OCI-LY1 (cell line): ENCODE results near the gene TPSB2.

Source experiments
- H2AFZ ChIP-seq: fragments of 200-600 bp; sonication (generic), shearing (Covaris generic); 2 replicates; pipeline ENCODE4 v1.6.0; 2014; ENCODE audit warnings: antibody characterized with exemption, mild to moderate bottlenecking, low read length
- H3F3A ChIP-seq: fragments of 200-600 bp; sonication (generic), shearing (Covaris generic); 2 replicates; pipeline ENCODE4 v1.6.0; 2014; ENCODE audit warnings: mild to moderate bottlenecking, antibody characterized with exemption, low read length, moderate library complexity; ENCODE audit not compliant: insufficient read depth
- H3K27ac ChIP-seq: fragments of 200-600 bp; sonication (generic); 2 replicates; pipeline ENCODE4 v1.5.1; 2014; ENCODE audit warnings: low read length, mixed run types, mild to moderate bottlenecking, low read depth; ENCODE audit not compliant: poor library complexity, severe bottlenecking
- H3K27me3 ChIP-seq: fragments of 200-600 bp; sonication (generic); 2 replicates; pipeline ENCODE4 v1.6.0; 2014; ENCODE audit warnings: antibody characterized with exemption, mild to moderate bottlenecking, low read length, moderate library complexity; ENCODE audit not compliant: insufficient read depth
- H3K36me3 ChIP-seq: fragments of 200-600 bp; sonication (generic); 2 replicates; pipeline ENCODE4 v1.6.1; 2014; ENCODE audit warnings: mild to moderate bottlenecking, antibody characterized with exemption, low read length, moderate library complexity, mixed read lengths; ENCODE audit not compliant: insufficient read depth
- H3K4me1 ChIP-seq: fragments of 200-600 bp; sonication (generic); 2 replicates; pipeline ENCODE4 v1.5.1; 2014; ENCODE audit warnings: mild to moderate bottlenecking, low read length, moderate library complexity; ENCODE audit not compliant: insufficient read depth, severe bottlenecking
- H3K4me2 ChIP-seq: fragments of 200-600 bp; sonication (generic), shearing (Covaris generic); 2 replicates; pipeline ENCODE4 v1.6.1; 2014; ENCODE audit warnings: low read length
- H3K4me3 ChIP-seq: fragments of 200-600 bp; sonication (generic); 2 replicates; pipeline ENCODE4 v1.5.1; 2014; ENCODE audit warnings: low read length, low read depth, mild to moderate bottlenecking, mixed read lengths; ENCODE audit not compliant: poor library complexity, severe bottlenecking
- H3K79me2 ChIP-seq: fragments of 200-600 bp; shearing (Covaris generic); 2 replicates; pipeline ENCODE4 v1.6.1; 2016; ENCODE audit warnings: mixed run types, low read length, mixed read lengths; ENCODE audit not compliant: insufficient read depth
- H3K9ac ChIP-seq: fragments of 200-600 bp; sonication (generic), shearing (Covaris generic); 2 replicates; pipeline ENCODE4 v1.6.1; 2014; ENCODE audit warnings: mild to moderate bottlenecking, low read length, mixed read lengths
- H3K9me2 ChIP-seq: fragments of 200-600 bp; sonication (generic), shearing (Covaris generic); 2 replicates; pipeline ENCODE4 v1.6.1; 2014; ENCODE audit warnings: low read depth, mild to moderate bottlenecking, low read length, mixed read lengths
- H3K9me3 ChIP-seq: fragments of 200-600 bp; shearing (Covaris generic); 2 replicates; pipeline ENCODE4 v1.6.1; 2014; ENCODE audit warnings: low read length, mixed read lengths
- H4K20me1 ChIP-seq: fragments of 200-600 bp; sonication (generic), shearing (Covaris generic); 2 replicates; pipeline ENCODE4 v1.6.0; 2016; ENCODE audit warnings: mild to moderate bottlenecking, low read length; ENCODE audit not compliant: insufficient read depth
- EZH2 ChIP-seq: fragments of 200-600 bp; sonication (generic), shearing (Covaris generic); IDR thresholded peaks from 2 replicates; pipeline ENCODE4 v1.8.0; 2017; ENCODE audit warnings: borderline replicate concordance, mixed run types, mild to moderate bottlenecking, antibody characterized with exemption, low read length, moderate library complexity, mixed read lengths
- TF ChIP-seq, protein P1 (sequence below): fragments of 200-600 bp; sonication (generic), shearing (Covaris generic); IDR thresholded peaks from 2 replicates; pipeline ENCODE4 v1.5.1; 2017; ENCODE audit warnings: mild to moderate bottlenecking, antibody characterized with exemption, low read length, moderate library complexity, mixed read lengths

The TPSB2 gene

DNA sequence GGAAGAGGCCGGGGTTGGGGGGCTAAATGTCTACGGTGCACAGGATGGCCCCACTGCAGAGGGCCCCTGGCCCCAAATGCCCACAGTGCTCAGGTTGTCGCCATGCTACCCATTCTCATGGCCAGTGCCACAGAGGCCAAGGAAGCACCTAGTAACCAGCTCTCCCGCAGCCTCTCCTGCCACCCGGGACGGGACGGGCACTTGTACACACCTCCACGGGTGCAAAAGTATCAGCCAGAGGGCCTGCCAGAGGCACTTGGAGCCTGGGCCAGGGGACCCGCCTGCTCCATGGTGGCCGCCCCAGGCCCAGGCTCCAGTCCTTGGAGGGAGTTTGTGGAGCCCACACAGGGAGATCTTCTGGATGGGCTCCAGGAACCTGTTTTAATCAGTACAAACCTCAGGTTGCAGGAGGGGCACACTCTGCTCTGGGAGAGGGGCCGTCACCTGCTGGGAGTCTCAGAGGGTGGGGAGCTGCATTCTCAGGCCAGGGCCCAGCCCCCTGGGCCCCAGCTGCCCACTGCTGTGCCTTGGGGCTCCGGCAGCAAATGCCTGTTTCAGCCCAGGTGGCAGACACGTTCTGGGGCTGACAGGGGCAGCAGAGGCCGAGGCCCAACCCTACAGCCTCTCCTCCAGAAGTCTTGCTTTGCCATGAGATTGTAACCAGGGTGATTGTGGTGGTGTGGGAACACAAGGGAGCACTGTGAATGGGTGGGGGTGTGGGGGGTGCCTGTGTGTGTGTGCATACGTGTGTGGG lies 33.8 kb upstream of the TPSB2 start:
- TF ChIP-seq, protein P1, sequence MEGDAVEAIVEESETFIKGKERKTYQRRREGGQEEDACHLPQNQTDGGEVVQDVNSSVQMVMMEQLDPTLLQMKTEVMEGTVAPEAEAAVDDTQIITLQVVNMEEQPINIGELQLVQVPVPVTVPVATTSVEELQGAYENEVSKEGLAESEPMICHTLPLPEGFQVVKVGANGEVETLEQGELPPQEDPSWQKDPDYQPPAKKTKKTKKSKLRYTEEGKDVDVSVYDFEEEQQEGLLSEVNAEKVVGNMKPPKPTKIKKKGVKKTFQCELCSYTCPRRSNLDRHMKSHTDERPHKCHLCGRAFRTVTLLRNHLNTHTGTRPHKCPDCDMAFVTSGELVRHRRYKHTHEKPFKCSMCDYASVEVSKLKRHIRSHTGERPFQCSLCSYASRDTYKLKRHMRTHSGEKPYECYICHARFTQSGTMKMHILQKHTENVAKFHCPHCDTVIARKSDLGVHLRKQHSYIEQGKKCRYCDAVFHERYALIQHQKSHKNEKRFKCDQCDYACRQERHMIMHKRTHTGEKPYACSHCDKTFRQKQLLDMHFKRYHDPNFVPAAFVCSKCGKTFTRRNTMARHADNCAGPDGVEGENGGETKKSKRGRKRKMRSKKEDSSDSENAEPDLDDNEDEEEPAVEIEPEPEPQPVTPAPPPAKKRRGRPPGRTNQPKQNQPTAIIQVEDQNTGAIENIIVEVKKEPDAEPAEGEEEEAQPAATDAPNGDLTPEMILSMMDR = no peak
- no peak for TF ChIP-seq EZH2
- Histone ChIP-seq H3K36me3 (no peaks in the 10 kb centered on the region), H3K79me2 (no peaks in the 10 kb centered on the region), H3K9me3 (no peaks in the 10 kb centered on the region), H3K27me3 (no peaks in the 10 kb centered on the region), H3K4me3 (no peak overlapping the region), H3K9ac (no peak overlapping the region), H3K4me1 (no peaks in the 10 kb centered on the region), H2AFZ (no peak overlapping the region), H3K27ac (no peak overlapping the region), H3K4me2 (no peak overlapping the region), H3K9me2 (no peaks in the 10 kb centered on the region), H4K20me1 (no peaks in the 10 kb centered on the region), H3F3A (no peaks in the 10 kb centered on the region)

DNA sequence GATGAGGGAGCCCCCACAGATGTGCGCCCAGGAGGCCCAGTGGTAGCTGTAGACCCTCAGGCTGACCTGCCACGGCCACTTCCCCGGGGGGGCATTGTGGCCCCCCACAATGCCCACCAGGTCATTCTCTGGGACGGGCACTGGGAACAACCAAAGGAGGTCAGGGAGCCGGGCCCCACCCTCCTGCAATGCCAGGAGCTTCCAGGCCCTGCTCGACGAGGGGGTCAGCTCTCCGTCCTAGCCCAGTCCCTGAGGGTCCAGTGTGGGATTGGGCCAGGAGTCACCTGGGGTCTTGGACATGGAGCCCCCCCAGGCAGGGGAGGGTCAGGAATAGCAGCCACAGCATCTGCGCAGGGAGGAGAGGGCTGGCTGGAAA lies 32.9 kb upstream of the TPSB2 start:
- H4K20me1 ChIP-seq = no peaks in the 10 kb centered on the region
- no peak overlapping the region for H3K4me2 ChIP-seq
- no peak overlapping the region for H2AFZ ChIP-seq
- TF ChIP-seq, protein P1 = no peak
- no peak for TF ChIP-seq EZH2
- no peaks in the 10 kb centered on the region for H3K9me3 ChIP-seq
- H3K27ac ChIP-seq = no peak overlapping the region
- no peak overlapping the region for H3K4me3 ChIP-seq
- H3F3A ChIP-seq = no peaks in the 10 kb centered on the region
- no peaks in the 10 kb centered on the region for H3K27me3 ChIP-seq
- H3K36me3 ChIP-seq = no peaks in the 10 kb centered on the region
- H3K9me2 ChIP-seq = no peaks in the 10 kb centered on the region
- H3K79me2 ChIP-seq = no peaks in the 10 kb centered on the region
- no peaks in the 10 kb centered on the region for H3K4me1 ChIP-seq
- H3K9ac ChIP-seq = no peak overlapping the region

DNA sequence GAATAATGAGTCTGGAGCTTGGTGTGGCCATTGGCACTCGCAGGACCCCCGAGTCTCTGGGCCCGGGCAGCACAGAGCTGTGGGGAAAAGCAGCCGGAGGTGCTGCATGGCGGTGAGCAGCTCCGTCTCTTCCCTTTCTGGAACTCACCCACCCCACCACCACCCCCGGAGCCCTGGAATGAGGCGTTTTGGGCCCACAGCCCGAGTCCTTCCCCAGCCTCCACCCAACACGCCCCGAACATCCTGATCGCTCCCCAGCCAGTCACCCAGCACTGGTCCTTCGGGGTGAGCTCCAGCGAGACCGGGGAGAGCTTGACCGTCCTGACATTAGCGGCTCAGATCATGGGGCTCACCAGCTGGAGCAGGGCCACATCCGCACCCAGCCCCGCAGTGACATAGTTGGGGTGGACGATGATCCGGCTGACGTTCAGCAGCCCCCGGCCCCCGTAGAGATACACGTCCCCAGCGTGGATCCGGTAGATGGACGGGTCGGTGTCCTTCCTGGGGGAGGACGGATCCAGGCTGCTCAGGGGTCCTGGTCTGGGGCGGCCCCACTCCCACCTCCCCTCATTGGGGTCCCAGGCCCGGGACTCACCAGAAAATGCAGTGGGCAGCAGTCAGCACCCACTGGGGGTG lies 32.3 kb upstream of the TPSB2 start:
- Histone ChIP-seq H3K4me2 (no peak overlapping the region), H3K9ac (no peak overlapping the region), H3K27ac (no peak overlapping the region), H3K4me3 (no peak overlapping the region), H3K4me1 (no peaks in the 10 kb centered on the region), H3K9me2 (no peaks in the 10 kb centered on the region), H3K36me3 (no peaks in the 10 kb centered on the region), H3K9me3 (no peaks in the 10 kb centered on the region), H4K20me1 (no peaks in the 10 kb centered on the region), H3K27me3 (no peaks in the 10 kb centered on the region; the same call in 1 of the 2 replicates), H2AFZ (no peak overlapping the region), H3F3A (no peaks in the 10 kb centered on the region), H3K79me2 (no peaks in the 10 kb centered on the region)
- TF ChIP-seq, protein P1 = no peak
- TF ChIP-seq EZH2 = no peak
